MM.1S (cell line): ENCODE measurements around the gene ZNHIT2.

Experiments
- DNase-seq: peaks from one replicate; pipeline ENCODE4 v3.0.0-alpha.2; 2015
- H2AFZ ChIP-seq: fragments of 300-600 bp; sonication (generic); 2 replicates; pipeline ENCODE4 v1.6.0; 2016; ENCODE audit warnings: antibody characterized with exemption, low read length
- H3F3A ChIP-seq: fragments of 300-600 bp; sonication (generic); 2 replicates; pipeline ENCODE4 v1.6.1; 2016; ENCODE audit warnings: mild to moderate bottlenecking, antibody characterized with exemption, low read length, moderate library complexity, mixed read lengths; ENCODE audit not compliant: insufficient read depth
- H3K27ac ChIP-seq: fragments of 300-600 bp; sonication (generic); 2 replicates; pipeline ENCODE4 v1.5.1; 2016; ENCODE audit warnings: mild to moderate bottlenecking, low read length
- H3K27me3 ChIP-seq: fragments of 300-600 bp; sonication (generic); replicated peaks from 2 replicates; pipeline ENCODE4 v1.6.0; 2016; ENCODE audit warnings: low read length; ENCODE audit not compliant: insufficient read depth
- H3K36me3 ChIP-seq: fragments of 300-600 bp; sonication (generic); replicated peaks from 2 replicates; pipeline ENCODE4 v1.6.1; 2016; ENCODE audit warnings: mild to moderate bottlenecking, low read length, mixed read lengths; ENCODE audit not compliant: insufficient read depth
- H3K4me1 ChIP-seq: fragments of 300-600 bp; sonication (generic); 2 replicates; pipeline ENCODE4 v1.6.1; 2016; ENCODE audit warnings: low read length, mixed read lengths
- H3K4me2 ChIP-seq: fragments of 300-600 bp; sonication (generic); 2 replicates; pipeline ENCODE4 v1.6.0; 2016; ENCODE audit warnings: low read depth, low read length
- H3K4me3 ChIP-seq: fragments of 300-600 bp; sonication (generic); 2 replicates; pipeline ENCODE4 v1.5.1; 2016; ENCODE audit warnings: low read length, mixed read lengths
- H3K79me2 ChIP-seq: fragments of 300-600 bp; sonication (generic); 2 replicates; pipeline ENCODE4 v1.6.1; 2016; ENCODE audit warnings: mixed run types, low read length, mixed read lengths
- H3K9ac ChIP-seq: fragments of 300-600 bp; sonication (generic); 2 replicates; pipeline ENCODE4 v1.6.1; 2016; ENCODE audit warnings: low read length, mixed read lengths
- H3K9me2 ChIP-seq: fragments of 300-600 bp; sonication (generic); replicated peaks from 2 replicates; pipeline ENCODE4 v1.6.1; 2016; ENCODE audit warnings: mild to moderate bottlenecking, low read length, mixed read lengths; ENCODE audit not compliant: insufficient read depth
- H3K9me3 ChIP-seq: fragments of 300-600 bp; sonication (generic); replicated peaks from 2 replicates; pipeline ENCODE4 v1.6.1; 2016; ENCODE audit warnings: mild to moderate bottlenecking, low read length, mixed read lengths; ENCODE audit not compliant: insufficient read depth
- H4K20me1 ChIP-seq: fragments of 300-600 bp; sonication (generic); 2 replicates; pipeline ENCODE4 v1.6.1; 2016; ENCODE audit warnings: mild to moderate bottlenecking, low read length, moderate library complexity, mixed read lengths; ENCODE audit not compliant: insufficient read depth
- CTCF ChIP-seq: fragments of 300-600 bp; sonication (generic); IDR thresholded peaks from 2 replicates; pipeline ENCODE4 v1.5.1; 2016; ENCODE audit warnings: antibody characterized with exemption, low read length, mixed read lengths
- EZH2 ChIP-seq: fragments of 300-600 bp; sonication (generic); optimal IDR thresholded peaks from 2 replicates; pipeline ENCODE3; 2017; ENCODE audit warnings: low read depth, mild to moderate bottlenecking, antibody characterized with exemption, low read length, mixed read lengths
- EZH2phosphoT487 ChIP-seq: fragments of 300-600 bp; sonication (generic); IDR thresholded peaks from 2 replicates; pipeline ENCODE4 v1.6.1; 2018; ENCODE audit warnings: antibody characterized with exemption, low read length

ZNHIT2 gene

GRCh38 chr11:65113839-65114238, 3.7 kb downstream of the ZNHIT2 start:
- Histone ChIP-seq H3K36me3 (no peaks in the 10 kb centered on the region; the same call in 1 of the 2 replicates), H2AFZ (no peak overlapping the region), H3F3A (peaks cover 34% of the 10 kb centered on the region), H3K4me1 (peaks cover 27% of the 10 kb centered on the region), H3K4me2 (no peak overlapping the region), H3K27ac (no peak overlapping the region), H3K9me2 (no peaks in the 10 kb centered on the region), H3K4me3 (no peak overlapping the region), H4K20me1 (no peaks in the 10 kb centered on the region), H3K9ac (no peak overlapping the region), H3K27me3 (no peaks in the 10 kb centered on the region), H3K79me2 (peaks cover 22% of the 10 kb centered on the region), H3K9me3 (no peaks in the 10 kb centered on the region)
- TF ChIP-seq EZH2 (no peak), CTCF (no peak), EZH2phosphoT487 (no peak)
- no peak for DNase-seq

GRCh38 chr11:65113361-65113756, 4.1 kb downstream of the ZNHIT2 start:
- Histone ChIP-seq H3K79me2 (peaks cover 22% of the 10 kb centered on the region), H3K4me3 (peak overlapping the region; percentile 57), H3K27ac (no peak overlapping the region), H2AFZ (0 out of 2 replicates have a peak overlapping the region, but pooled peaks have one; percentile 54), H3K9me2 (no peaks in the 10 kb centered on the region), H3K4me2 (peak overlapping the region; percentile 85; the same call in 1 of the 2 replicates), H3K9me3 (no peaks in the 10 kb centered on the region), H3K4me1 (peaks cover 27% of the 10 kb centered on the region), H3K9ac (peak overlapping the region; percentile 57; the same call in 1 of the 2 replicates), H3F3A (peaks cover 29% of the 10 kb centered on the region), H3K27me3 (no peaks in the 10 kb centered on the region), H3K36me3 (no peaks in the 10 kb centered on the region; the same call in 1 of the 2 replicates), H4K20me1 (no peaks in the 10 kb centered on the region)
- TF ChIP-seq EZH2phosphoT487 (no peak), EZH2 (no peak), CTCF (no peak)
- DNase-seq: no peak

- H3K4me1 ChIP-seq: peaks cover 27% of the 10 kb centered on the region
- DNase-seq: peak; percentile 59
- H3K79me2 ChIP-seq: peaks cover 22% of the 10 kb centered on the region
- no peaks in the 10 kb centered on the region for H3K36me3 ChIP-seq
- H3K4me3 ChIP-seq: peak overlapping the region; percentile 57
- no peaks in the 10 kb centered on the region for H4K20me1 ChIP-seq
- H3K9me2 ChIP-seq: no peaks in the 10 kb centered on the region
- peak overlapping the region; percentile 85 for H3K4me2 ChIP-seq
- peak overlapping the region; percentile 54 for H2AFZ ChIP-seq
- H3K27ac ChIP-seq: peak overlapping the region; percentile 27; the same call in 1 of the 2 replicates
- H3K9ac ChIP-seq: peak overlapping the region; percentile 57; the same call in 1 of the 2 replicates
- peaks cover 23% of the 10 kb centered on the region for H3F3A ChIP-seq
- H3K27me3 ChIP-seq: no peaks in the 10 kb centered on the region
- TF ChIP-seq EZH2phosphoT487 (no peak), CTCF (peak; percentile 92), EZH2 (no peak)
- no peaks in the 10 kb centered on the region for H3K9me3 ChIP-seq
Observed at GRCh38 chr11:65112546-65113360, 4.7 kb downstream of the ZNHIT2 start.
